HT1080 (cell line): Measurements from ENCODE around the gene KIRREL3. TPM values are rescaled to one million over a fixed set of nuclear protein-coding genes. Genes with fewer than 3 reads are reported as not detected.

ENCODE experiments used
- DNase-seq: peaks from one replicate; pipeline ENCODE4 v3.0.0-alpha.2; 2015; ENCODE audit warnings: low read depth
- total RNA-seq: library from RNA; depleted of rRNA; stranded (reverse); fragments of >200 nt; shearing (Covaris generic); gene quantifications from 2 replicates; pipeline ENCODE4 v1.2.3, GENCODE V29; 2014

KIRREL3 gene
- total RNA-seq, 1 experiment from 2014 or later = 1.7 TPM

GRCh38 chr11:126997641-126998040, 2.9 kb downstream of the KIRREL3 start:
- no peak for DNase-seq

DNA sequence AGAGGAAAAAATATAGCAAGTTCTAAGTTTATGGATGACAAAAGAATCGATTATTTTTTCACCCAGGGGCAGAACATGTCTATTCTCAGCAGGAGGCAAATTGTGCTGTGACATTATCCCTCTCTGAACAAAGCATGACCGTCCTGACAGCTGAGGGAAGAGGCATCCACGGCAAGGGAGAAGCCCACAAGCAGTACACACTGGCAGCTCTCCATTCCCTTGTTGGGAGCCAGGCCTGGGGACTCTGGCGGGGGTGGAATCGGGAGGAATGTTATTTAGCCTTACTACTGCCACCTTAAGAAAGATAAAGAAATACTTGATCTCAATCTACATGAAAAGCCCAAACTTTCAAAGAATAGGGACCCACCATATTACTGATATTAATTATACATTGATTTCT, 3.4 kb downstream of the KIRREL3 start:
- no peak for DNase-seq

GRCh38 chr11:126996036-126996804, 4.3 kb downstream of the KIRREL3 start:
- DNase-seq = no peak

DNA sequence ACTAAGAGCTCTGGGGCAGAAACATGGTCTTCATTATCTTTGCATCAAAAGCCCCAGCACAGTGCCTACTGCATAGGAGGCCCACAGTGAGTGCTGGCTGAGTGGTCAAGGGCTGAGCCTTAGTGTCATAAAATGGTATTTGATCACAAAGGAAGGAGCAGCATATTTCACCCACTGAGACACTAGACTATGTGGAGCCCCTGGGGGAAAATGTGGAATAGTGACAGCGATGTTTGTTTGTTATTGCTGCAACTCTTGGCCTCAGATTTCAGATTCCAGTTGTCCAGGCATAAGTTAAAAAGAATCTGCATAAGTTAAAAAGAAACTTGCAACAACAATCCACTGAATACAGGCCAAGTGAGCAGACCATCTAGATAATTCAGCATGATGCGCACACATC, 7.0 kb downstream of the KIRREL3 start:
- DNase-seq = no peak

GRCh38 chr11:126992804-126993111, 7.8 kb downstream of the KIRREL3 start:
- peak; percentile 77 for DNase-seq

DNA sequence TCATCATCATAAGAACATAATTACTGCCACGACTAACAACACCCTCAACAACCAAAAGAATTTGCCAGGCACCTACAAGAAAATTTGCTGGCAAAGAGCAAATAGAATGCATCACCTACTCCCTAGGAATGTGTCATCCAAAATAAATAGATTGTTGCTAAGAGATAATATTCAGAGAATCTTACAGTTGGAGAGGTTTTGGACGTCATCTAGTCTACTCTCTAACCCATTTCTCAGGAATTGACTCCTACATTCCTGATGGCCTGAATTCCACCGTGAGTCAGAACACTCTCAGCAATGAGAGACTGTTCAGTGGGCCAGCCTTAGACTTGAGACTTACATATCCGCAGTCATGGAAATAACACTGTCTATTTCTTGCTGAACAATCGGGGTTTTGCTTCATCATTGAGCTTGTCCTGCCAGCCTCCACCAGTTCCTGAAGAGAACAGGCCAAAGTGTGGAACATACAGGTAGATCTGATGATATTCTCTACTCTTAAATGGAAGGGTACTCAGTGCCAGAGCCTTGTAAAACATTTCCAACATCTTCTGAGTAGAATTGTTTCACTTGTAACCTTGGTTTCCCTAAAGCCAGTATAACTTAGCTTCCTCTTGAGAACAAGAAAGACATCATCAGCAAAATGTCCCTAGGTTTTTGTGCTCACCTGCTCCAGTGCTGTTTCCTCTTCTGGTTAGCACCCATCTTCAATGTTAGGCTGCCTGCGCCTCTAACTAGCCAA, 8.3 kb downstream of the KIRREL3 start:
- DNase-seq = peak; percentile 96

DNA sequence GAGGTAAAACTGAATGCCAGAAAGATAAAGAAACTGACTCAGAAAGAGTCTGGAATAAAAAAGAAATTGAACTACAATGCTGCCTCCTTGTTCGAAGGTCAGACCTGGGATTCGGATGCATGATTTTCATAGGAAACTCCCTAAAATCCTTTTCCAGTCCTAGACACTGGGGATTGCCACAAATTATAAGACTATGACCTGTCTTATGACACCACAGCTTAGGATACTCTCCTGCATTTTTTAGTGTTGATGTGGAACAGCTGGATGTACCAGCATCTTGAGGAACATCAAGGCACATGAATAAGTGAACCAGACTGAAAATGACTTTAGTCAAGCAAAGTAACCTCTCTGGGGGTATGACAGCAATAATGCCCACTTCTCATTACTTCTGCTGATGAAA, 9.0 kb downstream of the KIRREL3 start:
- DNase-seq = peak; percentile 65

DNA sequence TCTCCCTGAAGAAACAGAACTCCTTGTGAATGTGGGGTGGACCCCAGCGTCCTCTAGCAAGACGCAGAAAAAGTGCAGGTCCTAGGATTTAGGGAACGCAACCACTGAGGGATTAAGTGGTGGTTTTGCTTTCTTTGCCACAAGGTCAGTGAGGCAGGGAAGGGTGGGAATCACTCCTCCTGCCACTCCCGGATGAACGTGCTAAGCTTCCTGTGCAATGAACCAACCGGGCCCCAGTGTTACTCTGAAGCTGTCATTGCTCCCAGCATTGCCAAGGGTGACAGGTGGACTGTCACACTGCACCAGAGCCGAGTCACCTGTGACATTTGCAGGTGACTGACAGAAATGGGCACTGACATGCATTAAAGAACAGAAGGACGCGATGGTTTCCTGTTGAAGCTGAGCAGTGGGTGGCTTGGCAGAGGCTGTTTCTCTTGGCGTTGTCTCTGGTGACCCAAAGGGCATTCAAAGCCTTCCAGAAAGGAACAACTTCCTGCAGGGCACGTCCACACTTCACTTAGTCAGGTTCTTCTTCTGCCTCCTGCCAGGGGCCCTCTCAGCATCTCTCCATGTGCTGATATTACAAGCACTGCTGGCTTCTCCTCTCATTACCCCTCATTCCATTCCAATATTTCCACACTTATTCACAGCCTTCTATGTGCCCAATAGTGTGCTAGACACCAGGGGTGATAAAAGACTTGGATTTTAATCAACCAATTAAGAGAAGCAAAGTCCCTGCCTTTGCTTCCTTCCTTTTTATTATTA, 9.7 kb downstream of the KIRREL3 start:
- DNase-seq = peak; percentile 38

DNA sequence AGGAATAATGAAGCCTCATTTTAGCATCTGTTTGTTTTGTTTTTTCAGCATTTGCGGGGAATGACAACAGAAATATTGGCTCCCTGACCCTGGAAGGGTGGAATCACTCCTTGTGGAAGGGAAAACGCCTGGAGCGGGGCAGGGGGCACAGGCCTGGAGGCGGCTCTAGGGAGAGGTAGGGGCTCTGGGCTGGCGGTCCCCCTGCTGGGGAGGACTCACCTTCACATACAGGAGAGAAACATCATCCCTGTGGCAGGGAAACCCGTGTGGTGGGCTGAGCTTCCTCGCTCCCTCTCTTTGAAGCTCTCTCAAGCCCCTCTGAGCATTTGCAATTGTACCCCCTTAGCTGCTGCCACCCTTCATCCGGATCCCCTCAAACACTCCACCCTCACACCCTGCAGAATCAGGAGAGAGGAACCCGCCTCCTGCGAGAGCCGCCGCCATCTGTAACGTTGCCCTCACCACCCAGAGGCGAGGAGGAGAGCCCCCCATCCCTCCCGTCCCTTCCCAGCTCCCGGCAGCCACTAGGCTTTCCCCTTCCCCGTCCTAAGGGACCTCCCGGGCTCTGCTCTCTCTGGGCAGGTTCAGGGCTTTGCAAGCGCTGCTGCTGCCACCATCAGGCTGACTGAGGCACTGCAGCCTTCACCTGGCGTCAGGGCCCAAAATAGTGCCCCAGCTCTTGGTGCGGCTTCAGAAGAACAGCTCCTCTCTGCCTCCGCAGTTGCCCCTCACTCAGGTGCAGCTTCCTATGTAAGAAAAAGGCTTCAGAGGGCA, 10.4 kb downstream of the KIRREL3 start:
- DNase-seq = peak; percentile 86

DNA sequence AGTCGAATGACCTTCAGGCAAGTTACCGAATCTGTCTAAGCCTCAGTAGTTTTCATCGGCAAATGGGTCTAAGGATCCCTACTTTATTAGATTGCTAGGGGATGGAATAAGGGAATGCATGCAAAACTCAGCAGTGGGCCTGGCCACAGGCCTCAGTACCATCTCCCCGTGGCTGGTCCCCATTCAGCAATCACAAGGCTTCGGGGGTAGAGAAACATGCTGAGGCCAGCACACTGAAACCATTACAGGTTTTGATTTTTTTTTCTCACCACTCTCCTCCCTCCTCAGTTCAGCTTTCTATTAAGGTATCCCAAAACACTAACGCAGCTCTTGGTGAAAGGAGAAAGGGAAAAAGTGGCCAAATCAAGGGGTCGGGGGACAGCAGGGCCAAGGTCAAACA, 11.9 kb downstream of the KIRREL3 start:
- DNase-seq = no peak

DNA sequence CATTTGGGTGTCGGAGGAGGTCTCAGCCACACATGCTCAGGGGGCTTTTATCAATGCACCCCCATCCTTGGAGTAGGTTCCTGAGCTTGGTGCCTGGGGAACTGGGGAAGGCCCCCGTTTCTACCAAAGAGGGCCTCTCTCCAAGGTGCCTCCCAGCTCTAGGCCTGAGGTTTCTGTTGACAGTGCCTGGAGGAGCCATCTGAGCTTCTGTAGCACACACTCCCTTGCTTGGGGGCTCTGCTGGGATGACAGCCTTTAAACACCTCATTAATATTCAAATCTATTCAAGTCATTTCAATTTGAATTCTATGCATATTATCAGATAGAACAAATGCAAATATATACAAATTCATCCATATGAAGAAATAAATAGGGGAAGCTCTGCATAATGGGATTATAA, 18.9 kb downstream of the KIRREL3 start:
- DNase-seq = no peak

GRCh38 chr11:126978911-126979310, 21.7 kb downstream of the KIRREL3 start:
- no peak for DNase-seq

- no peak for DNase-seq
Observed at GRCh38 chr11:126978165-126978564, 22.4 kb downstream of the KIRREL3 start.

- no peak for DNase-seq
Observed at GRCh38 chr11:126973051-126973450, 27.5 kb downstream of the KIRREL3 start.

- no peak for DNase-seq
Observed at GRCh38 chr11:126971305-126971704, 29.3 kb downstream of the KIRREL3 start.

DNA sequence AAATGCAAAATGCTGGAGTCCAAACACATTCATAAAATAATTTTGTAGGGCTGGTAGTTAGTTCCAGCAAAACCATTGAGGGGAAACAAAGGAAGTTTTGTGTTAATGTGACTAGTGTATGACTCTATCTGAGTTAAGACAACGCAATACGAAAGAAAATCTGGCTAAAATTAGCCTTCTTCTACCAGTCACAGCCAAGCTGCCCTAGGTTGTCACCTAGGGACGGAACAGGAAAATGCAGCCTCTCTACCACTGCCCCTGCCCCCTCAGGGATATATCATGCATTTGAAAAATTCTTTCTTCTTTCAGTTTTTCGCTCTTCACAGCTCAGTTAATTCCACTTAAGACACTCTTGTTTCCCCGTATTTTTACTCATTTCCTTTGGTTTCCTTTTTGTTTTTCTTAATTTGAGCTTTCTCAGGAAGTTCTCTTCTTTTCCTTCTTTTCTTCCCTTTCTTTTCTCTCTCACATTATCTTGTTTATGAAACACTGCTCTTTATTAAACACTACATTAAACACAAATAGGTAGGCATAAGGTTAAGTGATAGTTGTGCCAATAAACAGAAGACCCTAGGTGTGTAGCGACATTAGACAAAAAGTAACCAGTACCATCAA, 30.6 kb downstream of the KIRREL3 start:
- DNase-seq = peak; percentile 82

DNA sequence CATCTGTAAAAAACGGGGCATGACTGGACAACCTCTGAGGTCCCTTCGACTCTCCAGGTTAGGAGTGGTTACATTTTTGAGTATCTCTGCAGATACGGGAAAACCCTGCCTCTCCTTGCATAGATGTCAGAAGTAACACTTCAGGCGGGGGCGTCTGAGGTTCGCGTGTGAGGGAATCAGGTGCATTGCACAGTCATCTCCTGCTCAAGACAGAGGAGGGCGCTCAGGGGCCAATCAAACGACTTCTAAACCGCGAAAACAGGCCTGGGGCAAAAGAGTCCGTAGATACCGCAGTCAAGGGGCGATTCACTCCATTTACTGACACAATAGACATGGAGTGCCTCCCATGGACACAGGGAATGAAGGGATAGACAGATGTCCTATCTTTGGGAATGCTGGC, 31.7 kb downstream of the KIRREL3 start:
- DNase-seq = no peak

DNA sequence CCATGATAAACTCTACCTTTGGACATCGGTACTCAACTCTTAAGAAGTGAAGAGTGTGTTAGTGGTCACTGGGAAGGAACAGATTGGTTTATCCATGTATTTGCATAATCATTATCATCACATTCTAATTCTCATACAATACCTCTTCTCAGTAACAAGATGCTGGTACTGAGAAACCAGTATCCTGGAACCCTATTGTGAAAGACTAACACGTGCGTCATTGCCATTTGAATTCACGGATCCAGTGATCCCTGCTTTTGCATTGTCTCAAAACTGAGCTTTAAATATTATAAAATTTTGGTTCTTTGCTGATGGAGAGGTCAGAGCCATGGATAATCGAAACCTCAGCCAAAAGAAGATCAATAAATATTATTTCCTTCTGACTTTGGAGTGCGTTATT, 35.2 kb downstream of the KIRREL3 start:
- DNase-seq = no peak

GRCh38 chr11:126963603-126964363, 36.8 kb downstream of the KIRREL3 start:
- peak; percentile 96 for DNase-seq

GRCh38 chr11:126963115-126963514, 37.5 kb downstream of the KIRREL3 start:
- DNase-seq = peak; percentile 32
